ENCODE measurements around the gene ZC3H4. TPM values are rescaled to one million over a fixed set of nuclear protein-coding genes. Genes with fewer than 3 reads are reported as not detected.
A peak's percentile ranks its signal among the peaks of the same experiment; 100 is the strongest.
"Not testable (repeated sequence)": the region's sequence is repeated elsewhere in the genome, so short reads cannot be mapped to it uniquely, and the experiment has no call there.

ZC3H4 gene
- total RNA-seq, 1 experiment from 2014 or later: 7.5 TPM

GRCh38 chr19:47111682-47112165, 1.9 kb downstream of the ZC3H4 start:
- DNase-seq (ENCODE audit: low read depth, low spot score): no peak
- in situ Hi-C loops (cut with HindIII; ENCODE audit: low pct_unique_long_range_greater_than_20kb, low sequenced_read_pairs): no loop called here

GRCh38 chr19:47111006-47111621, 2.5 kb downstream of the ZC3H4 start:
- no peak for DNase-seq (ENCODE audit: low read depth, low spot score)
- in situ Hi-C loops (cut with HindIII; ENCODE audit: low pct_unique_long_range_greater_than_20kb, low sequenced_read_pairs): no loop called here

- in situ Hi-C loops (cut with HindIII; ENCODE audit: low pct_unique_long_range_greater_than_20kb, low sequenced_read_pairs): no loop called here
- DNase-seq (ENCODE audit: low read depth, low spot score): no peak
Observed at GRCh38 chr19:47110521-47111005, 3.0 kb downstream of the ZC3H4 start.

DNA sequence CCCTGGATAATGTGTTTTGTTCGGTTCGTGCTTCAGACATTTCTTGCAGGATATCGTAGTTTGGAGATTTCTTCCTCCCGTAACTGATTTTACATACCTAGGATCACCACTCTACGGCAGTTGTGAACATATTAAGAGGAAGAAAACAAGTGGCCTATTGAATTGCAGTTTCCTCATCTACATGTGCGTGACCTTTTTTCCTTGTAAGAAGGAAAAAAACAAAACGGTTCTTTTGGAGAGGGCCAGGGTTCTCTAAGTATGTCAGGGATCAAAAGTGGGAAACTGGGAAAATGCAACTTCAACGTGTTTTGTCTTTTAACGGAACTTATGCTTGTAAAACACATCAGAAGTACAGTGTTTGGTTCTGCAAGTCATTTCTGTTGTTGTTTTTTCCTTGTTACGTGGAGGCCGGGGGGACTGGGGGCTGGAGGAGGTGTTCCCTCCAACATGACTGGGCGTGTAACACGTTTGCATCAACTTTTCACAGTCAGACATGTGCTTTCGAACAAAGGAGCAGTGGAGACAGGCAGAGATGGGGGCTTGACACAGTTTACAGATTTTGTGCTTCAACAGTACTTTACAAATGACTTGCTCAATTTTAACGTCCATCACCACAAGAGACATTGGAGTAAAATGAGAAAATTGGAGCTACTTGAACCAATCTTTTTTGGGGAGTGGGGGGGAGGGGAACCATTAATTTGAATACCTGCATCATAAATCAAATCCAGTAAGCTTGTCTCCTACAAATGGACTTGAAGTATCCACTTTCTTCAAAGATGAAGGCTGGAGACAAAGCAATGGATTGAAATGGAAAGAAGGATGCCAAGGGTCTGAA, 3.8 kb downstream of the ZC3H4 start:
- peak; percentile 83 for DNase-seq (ENCODE audit: low read depth, low spot score)
- in situ Hi-C loops (cut with HindIII; ENCODE audit: low pct_unique_long_range_greater_than_20kb, low sequenced_read_pairs): no loop called here

GRCh38 chr19:47109177-47109540, 4.4 kb downstream of the ZC3H4 start:
- in situ Hi-C loops (cut with HindIII; ENCODE audit: low pct_unique_long_range_greater_than_20kb, low sequenced_read_pairs): no loop called here
- DNase-seq (ENCODE audit: low read depth, low spot score): no peak

DNA sequence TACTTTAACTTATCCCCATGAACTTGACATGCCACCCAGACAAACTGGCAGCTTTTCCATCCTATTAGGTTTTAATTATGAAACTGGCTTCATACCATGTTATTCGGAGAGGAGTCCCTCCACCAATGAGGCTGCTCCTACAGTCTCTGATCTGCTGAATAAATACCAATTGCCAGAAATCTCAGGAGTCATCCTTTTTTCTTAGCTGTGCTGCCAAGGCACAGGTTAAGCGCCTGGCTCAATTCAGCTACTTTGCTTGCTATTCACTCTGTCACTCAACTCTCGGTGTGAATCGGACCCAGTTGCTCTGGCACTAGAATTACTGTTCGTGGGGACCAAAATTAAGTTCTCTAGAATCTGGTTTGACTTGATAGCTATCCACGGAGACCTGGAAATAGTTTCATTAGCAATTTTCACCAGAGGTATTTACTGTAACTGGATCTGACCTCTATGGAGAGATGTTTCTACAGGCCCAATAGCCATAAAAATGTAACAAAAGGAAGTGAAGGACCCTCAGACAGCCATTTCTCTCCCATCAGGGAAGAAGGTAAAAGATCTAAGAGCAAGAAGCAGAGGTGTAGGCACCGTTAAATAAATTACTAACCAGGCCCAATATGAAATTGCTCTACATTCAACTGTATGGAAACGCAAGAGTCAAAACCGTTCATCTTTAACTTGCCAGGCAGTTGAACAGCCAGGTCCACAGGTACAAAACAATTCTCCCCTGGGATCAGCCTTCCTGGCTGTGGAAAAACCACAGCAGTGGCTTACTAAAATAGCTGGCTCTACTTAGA, 5.4 kb downstream of the ZC3H4 start:
- in situ Hi-C loops (cut with HindIII; ENCODE audit: low pct_unique_long_range_greater_than_20kb, low sequenced_read_pairs): no loop called here
- DNase-seq (ENCODE audit: low read depth, low spot score): no peak

DNA sequence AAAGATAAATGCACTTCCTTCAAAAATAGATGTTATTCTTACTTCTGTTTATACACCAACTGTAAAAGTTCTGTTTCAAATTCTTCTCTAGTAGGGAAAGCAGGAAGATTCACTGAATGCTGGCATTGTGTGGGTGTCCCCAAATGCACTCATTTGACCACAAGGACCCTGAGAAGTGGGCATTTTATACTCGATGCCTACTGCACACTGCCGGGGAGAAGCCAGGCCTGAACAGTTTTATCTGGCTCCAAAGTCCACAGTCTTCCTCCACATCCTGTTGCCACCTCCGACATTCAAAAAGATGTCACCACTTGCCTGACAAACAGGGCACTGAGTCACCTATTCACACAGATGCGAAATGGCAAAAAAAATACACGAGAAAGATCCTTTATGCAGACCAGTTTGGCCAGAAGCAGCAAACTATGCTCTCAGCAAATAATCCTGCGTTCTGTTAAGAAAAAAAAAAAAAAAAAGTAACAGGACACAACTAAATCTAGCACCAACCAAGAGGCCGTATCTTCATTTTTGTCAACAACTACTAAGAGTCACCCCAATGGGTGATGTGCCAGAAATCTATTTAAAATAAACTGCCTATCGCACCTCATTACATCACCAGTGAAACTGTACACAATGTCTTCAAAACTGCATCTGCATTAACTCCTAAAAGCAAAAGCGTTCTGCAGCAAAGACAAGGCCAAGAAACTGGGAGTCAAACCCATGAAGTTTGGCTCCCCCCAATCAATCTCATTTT, 6.2 kb downstream of the ZC3H4 start:
- in situ Hi-C loops (cut with HindIII; ENCODE audit: low pct_unique_long_range_greater_than_20kb, low sequenced_read_pairs): no loop called here
- no peak for DNase-seq (ENCODE audit: low read depth, low spot score)

DNA sequence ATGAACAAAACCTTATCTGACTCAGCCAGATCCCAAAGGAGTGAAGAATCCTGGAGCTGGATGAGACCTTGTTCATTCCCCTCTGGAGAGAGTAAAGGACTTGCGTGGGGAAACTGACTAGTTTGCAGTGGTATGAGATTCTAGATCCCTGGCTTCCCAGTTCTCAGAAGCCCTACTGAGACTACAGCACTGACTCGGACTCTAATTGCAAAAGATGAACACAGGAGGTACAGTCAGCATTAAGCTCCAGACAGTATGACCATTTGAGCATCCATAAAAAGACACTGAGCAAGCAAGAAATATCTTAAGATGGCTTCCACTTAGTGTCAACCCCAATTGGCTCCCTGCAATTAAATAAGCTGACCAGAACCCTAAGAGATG, 6.8 kb downstream of the ZC3H4 start:
- in situ Hi-C loops (cut with HindIII; ENCODE audit: low pct_unique_long_range_greater_than_20kb, low sequenced_read_pairs): no loop called here
- no peak for DNase-seq (ENCODE audit: low read depth, low spot score)

DNA sequence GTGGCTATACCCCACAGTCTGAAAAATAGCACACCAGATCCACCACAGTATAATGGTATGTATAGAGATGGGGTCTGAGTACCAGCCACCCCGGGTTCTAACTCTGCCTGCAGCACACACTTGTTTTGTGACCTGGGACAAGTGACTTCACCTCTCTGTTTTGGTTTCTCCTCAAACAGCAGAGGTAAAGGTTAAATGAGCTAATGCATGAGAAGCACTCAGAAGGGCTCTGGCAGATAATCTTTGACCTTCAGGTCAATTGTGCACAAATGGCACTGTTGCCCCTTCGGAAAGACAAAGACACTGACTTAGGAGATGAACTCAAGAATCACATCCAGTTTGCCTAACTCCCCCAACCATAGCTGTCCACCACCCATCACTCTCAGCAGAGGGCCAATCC, 7.7 kb downstream of the ZC3H4 start:
- no peak for DNase-seq (ENCODE audit: low read depth, low spot score)
- in situ Hi-C loops (cut with HindIII; ENCODE audit: low pct_unique_long_range_greater_than_20kb, low sequenced_read_pairs): no loop called here

DNA sequence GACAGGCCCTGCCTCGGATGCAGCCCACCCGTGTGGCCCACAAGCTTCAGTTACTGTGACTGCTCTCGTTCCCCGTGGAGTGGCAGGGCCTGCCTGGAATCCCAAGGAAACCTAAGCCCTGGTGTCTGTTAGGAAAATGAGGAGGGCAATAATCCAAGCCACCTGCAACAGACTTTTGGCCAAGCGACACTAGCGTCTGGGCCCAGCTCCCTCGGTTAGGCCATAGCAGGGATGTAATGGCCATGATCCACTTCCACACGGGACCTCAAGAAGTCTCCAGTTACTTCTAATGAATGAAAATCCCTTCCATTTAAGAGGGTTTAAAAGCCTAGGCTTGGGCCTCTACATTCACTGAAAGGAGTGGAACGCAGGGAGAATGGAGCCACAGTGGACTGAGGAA, 8.9 kb downstream of the ZC3H4 start:
- no peak for DNase-seq (ENCODE audit: low read depth, low spot score)
- in situ Hi-C loops (cut with HindIII; ENCODE audit: low pct_unique_long_range_greater_than_20kb, low sequenced_read_pairs): no loop called here

GRCh38 chr19:47102346-47103060, 11.1 kb downstream of the ZC3H4 start:
- in situ Hi-C loops (cut with HindIII; ENCODE audit: low pct_unique_long_range_greater_than_20kb, low sequenced_read_pairs): no loop called here
- DNase-seq (ENCODE audit: low read depth, low spot score): no peak

DNA sequence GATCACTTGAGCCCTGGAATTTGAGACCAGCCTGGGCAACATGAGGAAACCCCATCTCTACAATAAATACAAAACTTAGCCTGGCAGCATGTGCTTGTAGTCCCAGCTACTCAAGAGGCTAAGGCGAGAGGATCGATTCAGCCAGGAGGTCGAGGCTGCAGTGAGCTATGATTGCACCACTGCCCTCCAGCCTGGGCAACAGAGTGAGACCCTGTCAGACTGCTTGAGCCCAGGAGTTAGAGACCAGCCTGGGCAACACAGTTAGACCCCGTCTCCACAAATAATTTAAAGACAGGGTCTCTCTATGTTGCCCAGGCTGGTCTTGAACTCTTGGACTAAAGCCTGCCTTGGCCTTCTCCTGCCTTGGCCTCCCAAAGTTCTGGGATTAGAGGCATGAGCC, 12.5 kb downstream of the ZC3H4 start:
- in situ Hi-C loops (cut with HindIII; ENCODE audit: low pct_unique_long_range_greater_than_20kb, low sequenced_read_pairs); DNase-seq (ENCODE audit: low read depth, low spot score): not testable (repeated sequence)

- in situ Hi-C loops (cut with HindIII; ENCODE audit: low pct_unique_long_range_greater_than_20kb, low sequenced_read_pairs): no loop called here
- DNase-seq (ENCODE audit: low read depth, low spot score): no peak
Observed at GRCh38 chr19:47100290-47100689, 13.3 kb downstream of the ZC3H4 start.

DNA sequence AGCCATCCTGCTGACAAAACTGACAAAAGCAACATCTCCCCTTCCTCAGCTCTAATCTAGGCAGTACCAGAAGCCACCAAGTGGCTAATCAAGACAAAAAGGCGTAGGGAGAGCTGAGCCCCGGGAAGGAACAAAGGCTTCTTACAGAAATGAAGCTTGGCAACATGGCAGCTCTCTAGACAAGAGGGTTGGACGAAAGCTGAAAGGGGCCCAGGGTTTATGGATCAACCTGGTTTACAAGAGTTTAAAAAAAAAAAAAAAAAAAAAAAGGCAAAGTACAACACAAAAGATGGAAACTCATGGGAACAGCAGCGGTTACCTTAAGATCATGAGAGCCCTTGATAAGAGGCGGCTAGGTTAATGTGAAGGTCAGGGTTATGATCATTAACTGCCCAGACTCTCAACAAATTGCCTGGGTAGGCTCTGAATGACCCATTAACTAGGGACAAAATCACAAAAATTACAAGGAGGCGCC, 14.0 kb downstream of the ZC3H4 start:
- in situ Hi-C loops (cut with HindIII; ENCODE audit: low pct_unique_long_range_greater_than_20kb, low sequenced_read_pairs): no loop called here
- no peak for DNase-seq (ENCODE audit: low read depth, low spot score)

- DNase-seq (ENCODE audit: low read depth, low spot score): no peak
- in situ Hi-C loops (cut with HindIII; ENCODE audit: low pct_unique_long_range_greater_than_20kb, low sequenced_read_pairs): no loop called here
Observed at GRCh38 chr19:47098608-47099007, 15.0 kb downstream of the ZC3H4 start.

GRCh38 chr19:47097396-47098201, 16.0 kb downstream of the ZC3H4 start:
- in situ Hi-C loops (cut with HindIII; ENCODE audit: low pct_unique_long_range_greater_than_20kb, low sequenced_read_pairs): no loop called here
- DNase-seq (ENCODE audit: low read depth, low spot score): no peak
